Transverse colon (tissue), 4 donors: ENCODE data around the gene CCR2.

Experiments used
- EP300 ChIP-seq: sonication (generic); formaldehyde crosslinking; IDR thresholded peaks from one replicate; pipeline ENCODE4 v1.6.1; 2017; ENCODE audit warnings: antibody characterized with exemption, low read depth
- POLR2A ChIP-seq: fragments of 450-650 bp; IDR thresholded peaks from one replicate; pipeline ENCODE4 v1.6.1; 2016; ENCODE audit warnings: antibody characterized with exemption, mild to moderate bottlenecking, moderate library complexity
- POLR2AphosphoS5 ChIP-seq, 3 donors: sonication (generic); formaldehyde crosslinking; IDR thresholded peaks; one replicate each; pipeline ENCODE4 v1.6.1; 2016; ENCODE audit warnings: antibody characterized with exemption in 3 of 3
- TF ChIP-seq, protein P1 (sequence below), 5 experiments: fragments of 200-600 bp in 3 of 5; fragments of 450-650 bp in 2 of 5; sonication (generic) in 3 of 5; IDR thresholded peaks; 1 replicate in 2 of 5; 2 replicates in 3 of 5; pipeline ENCODE4 v1.5.1; 2016 to 2017; ENCODE audit warnings: antibody characterized with exemption in 5 of 5, inconsistent platforms in 3 of 5, mild to moderate bottlenecking in 2 of 5, moderate library complexity in 1 of 5

DNA sequence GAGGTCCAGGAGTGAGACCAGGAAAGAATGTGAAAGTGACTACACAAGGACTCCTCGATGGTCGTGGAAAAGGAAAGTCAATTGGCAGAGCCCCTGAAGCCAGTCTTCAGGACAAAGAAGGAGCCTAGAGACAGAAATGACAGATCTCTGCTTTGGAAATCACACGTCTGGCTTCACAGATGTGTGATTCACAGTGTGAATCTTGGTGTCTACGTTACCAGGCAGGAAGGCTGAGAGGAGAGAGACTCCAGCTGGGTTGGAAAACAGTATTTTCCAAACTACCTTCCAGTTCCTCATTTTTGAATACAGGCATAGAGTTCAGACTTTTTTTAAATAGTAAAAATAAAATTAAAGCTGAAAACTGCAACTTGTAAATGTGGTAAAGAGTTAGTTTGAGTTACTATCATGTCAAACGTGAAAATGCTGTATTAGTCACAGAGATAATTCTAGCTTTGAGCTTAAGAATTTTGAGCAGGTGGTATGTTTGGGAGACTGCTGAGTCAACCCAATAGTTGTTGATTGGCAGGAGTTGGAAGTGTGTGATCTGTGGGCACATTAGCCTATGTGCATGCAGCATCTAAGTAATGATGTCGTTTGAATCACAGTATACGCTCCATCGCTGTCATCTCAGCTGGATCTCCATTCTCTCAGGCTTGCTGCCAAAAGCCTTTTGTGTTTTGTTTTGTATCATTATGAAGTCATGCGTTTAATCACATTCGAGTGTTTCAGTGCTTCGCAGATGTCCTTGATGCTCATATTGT lies 6.0 kb downstream of the CCR2 start:
- TF ChIP-seq POLR2A (no peak), POLR2AphosphoS5 (IDR thresholded peaks at IDR 0.05) (no peak), EP300 (no peak)
- TF ChIP-seq, protein P1, sequence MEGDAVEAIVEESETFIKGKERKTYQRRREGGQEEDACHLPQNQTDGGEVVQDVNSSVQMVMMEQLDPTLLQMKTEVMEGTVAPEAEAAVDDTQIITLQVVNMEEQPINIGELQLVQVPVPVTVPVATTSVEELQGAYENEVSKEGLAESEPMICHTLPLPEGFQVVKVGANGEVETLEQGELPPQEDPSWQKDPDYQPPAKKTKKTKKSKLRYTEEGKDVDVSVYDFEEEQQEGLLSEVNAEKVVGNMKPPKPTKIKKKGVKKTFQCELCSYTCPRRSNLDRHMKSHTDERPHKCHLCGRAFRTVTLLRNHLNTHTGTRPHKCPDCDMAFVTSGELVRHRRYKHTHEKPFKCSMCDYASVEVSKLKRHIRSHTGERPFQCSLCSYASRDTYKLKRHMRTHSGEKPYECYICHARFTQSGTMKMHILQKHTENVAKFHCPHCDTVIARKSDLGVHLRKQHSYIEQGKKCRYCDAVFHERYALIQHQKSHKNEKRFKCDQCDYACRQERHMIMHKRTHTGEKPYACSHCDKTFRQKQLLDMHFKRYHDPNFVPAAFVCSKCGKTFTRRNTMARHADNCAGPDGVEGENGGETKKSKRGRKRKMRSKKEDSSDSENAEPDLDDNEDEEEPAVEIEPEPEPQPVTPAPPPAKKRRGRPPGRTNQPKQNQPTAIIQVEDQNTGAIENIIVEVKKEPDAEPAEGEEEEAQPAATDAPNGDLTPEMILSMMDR (IDR thresholded peaks at IDR 0.05), result no peak
